Naive thymus-derived CD8-positive, alpha-beta T cell (primary cell): ENCODE measurements around the gene LSAMP. TPM values are rescaled to one million over a fixed set of nuclear protein-coding genes. Genes with fewer than 3 reads are reported as not detected.

Source experiments
- ATAC-seq, 2 donors: fragments of 150-1000 bp; cut with Tn5 transposase in 1 of 2; sonication (Bioruptor Pico), chemical (Tn5 transposase) in 1 of 2; 1 replicate in 1 of 2; 2 replicates in 1 of 2; pipeline ENCODE4 v1.10.0; 2021; ENCODE audit warnings: mild to moderate bottlenecking in 2 of 2, moderate library complexity in 2 of 2
- POLR2A ChIA-PET: fragments of 350-600 bp; sonication (Branson Sonifier 250); formaldehyde crosslinking; loops from one replicate; lab custom pipeline; 2021; ENCODE audit warnings: antibody characterized with exemption; lab: Charles Lee
- DNase-seq, 10 donors: peaks; one replicate each; pipeline versions ENCODE4 v3.0.0 to v3.0.0-alpha.2; 2020 to 2022
- H3K27ac Mint-ChIP-seq, 10 donors: one replicate each; pipeline ENCODE4 v1.8.0; 2020 to 2022; ENCODE audit warnings: mild to moderate bottlenecking in 10 of 10, mixed read lengths in 10 of 10, moderate library complexity in 4 of 10, inconsistent platforms in 1 of 10
- H3K27me3 Mint-ChIP-seq, 5 donors: one replicate each; pipeline ENCODE4 v1.8.0; 2021 to 2022; ENCODE audit warnings: mixed read lengths in 5 of 5
- H3K36me3 Mint-ChIP-seq, 3 donors: one replicate each; pipeline ENCODE4 v1.8.0; 2020 to 2022; ENCODE audit warnings: mixed read lengths in 3 of 3, mild to moderate bottlenecking in 2 of 3, inconsistent platforms in 1 of 3
- H3K4me1 Mint-ChIP-seq, 4 donors: one replicate each; pipeline ENCODE4 v1.8.0; 2021 to 2022; ENCODE audit warnings: mixed read lengths in 4 of 4
- H3K4me3 Mint-ChIP-seq, 10 donors: one replicate each; pipeline ENCODE4 v1.8.0; 2020 to 2022; ENCODE audit warnings: mild to moderate bottlenecking in 10 of 10, mixed read lengths in 10 of 10, moderate library complexity in 6 of 10, inconsistent platforms in 1 of 10
- H3K9me3 Mint-ChIP-seq, 9 donors: one replicate each; pipeline ENCODE4 v1.8.0; 2020 to 2022; ENCODE audit warnings: mixed read lengths in 9 of 9, mild to moderate bottlenecking in 3 of 9, inconsistent platforms in 1 of 9, moderate library complexity in 1 of 9
- polyA plus RNA-seq, 3 donors: library from polyadenylated mRNA; unstranded; fragments of 300-500 nt; fragmentation: Illumina TruSeq; gene quantifications; one replicate each; pipeline ENCODE4 v1.2.3, GENCODE V29; 2021
- total RNA-seq, 8 experiments: library from RNA in 2 of 8; stranded (reverse) in 2 of 8; gene quantifications; one replicate each; pipeline ENCODE4 v1.2.3 and lab custom pipeline; 2021 to 2026

Gene LSAMP
- total and polyA plus RNA-seq, 5 experiments from 2014 or later: not detected

DNA sequence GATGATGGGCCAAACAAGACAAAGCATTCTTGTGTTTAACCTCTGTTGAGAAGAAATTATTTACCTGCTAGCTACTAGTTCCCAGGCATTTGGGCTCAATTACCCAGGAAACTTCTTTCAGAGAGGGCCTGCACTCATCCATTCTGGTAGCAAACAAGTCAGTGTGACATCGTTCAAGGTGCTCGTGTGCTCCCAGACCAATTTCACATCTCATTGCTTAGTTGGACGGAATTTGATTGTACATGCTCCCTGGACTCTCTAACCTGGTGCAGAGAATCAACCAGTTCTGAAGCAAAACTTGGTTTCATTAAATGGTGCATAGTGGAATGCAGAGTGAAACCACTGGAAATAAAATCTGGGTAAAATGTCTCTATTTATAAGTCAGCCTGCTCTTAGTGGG, 392.7 kb downstream of the LSAMP start:
- H3K27me3 Mint-ChIP-seq: peaks cover 0 to 3% (median 0%) of the 10 kb centered on the region in 5 donors
- no peaks in the 10 kb centered on the region for H3K4me1 Mint-ChIP-seq
- ATAC-seq: no peak
- peaks cover 0 to 9% (median 0%) of the 10 kb centered on the region in 9 donors for H3K9me3 Mint-ChIP-seq
- POLR2A ChIA-PET: no interaction called here
- no peaks in the 10 kb centered on the region for H3K36me3 Mint-ChIP-seq
- DNase-seq: no peak
- H3K4me3 Mint-ChIP-seq: no peak overlapping the region
- H3K27ac Mint-ChIP-seq: no peak overlapping the region

DNA sequence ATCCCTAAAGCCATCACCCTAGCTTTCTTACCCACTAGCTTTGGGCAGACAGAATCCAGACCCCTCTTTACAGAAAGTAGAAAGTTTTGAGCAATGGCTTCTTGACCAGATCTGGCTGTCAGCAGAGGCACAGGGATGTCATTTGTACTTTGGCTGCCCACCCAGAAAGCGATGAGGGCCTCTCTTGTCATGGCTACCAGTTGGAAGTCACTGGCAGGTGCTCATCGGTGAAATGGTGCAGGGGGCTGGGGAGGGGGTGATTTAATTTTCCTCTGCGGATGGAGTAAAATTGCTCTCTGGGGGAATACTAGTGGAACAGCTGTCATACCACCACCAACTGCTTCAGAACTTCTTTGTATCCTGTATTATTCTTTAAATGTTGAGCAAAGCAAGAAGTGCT, 393.7 kb downstream of the LSAMP start:
- Mint-ChIP-seq H3K4me1 (no peaks in the 10 kb centered on the region), H3K36me3 (no peaks in the 10 kb centered on the region), H3K9me3 (peaks cover 0 to 9% (median 0%) of the 10 kb centered on the region in 9 donors), H3K27me3 (peaks cover 0 to 7% (median 0%) of the 10 kb centered on the region in 5 donors), H3K27ac (no peak overlapping the region), H3K4me3 (no peak overlapping the region)
- DNase-seq (no peak), ATAC-seq (no peak)
- POLR2A ChIA-PET: no interaction called here

DNA sequence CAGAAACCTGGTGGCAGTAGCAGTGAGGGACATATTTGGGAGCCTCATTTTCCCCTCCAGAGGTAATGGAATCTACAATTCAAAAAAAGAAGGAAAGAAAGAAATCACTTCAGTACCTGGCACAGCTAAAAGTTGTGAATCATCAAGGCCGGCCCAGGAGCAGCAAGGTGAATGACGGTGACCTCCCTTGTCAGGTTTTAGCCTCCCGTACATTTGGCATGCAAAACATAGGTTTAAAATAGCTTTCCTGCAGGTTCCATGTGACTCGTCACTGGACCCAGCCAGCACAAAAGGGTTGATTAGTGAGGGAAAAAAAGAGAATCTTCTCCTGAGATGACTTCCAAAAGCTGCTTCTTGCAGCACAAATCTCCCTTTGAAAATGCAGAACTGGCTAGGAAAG, 394.2 kb downstream of the LSAMP start:
- peaks cover 0 to 9% (median 0%) of the 10 kb centered on the region in 9 donors for H3K9me3 Mint-ChIP-seq
- no peak for DNase-seq
- no peaks in the 10 kb centered on the region for H3K36me3 Mint-ChIP-seq
- no peaks in the 10 kb centered on the region for H3K4me1 Mint-ChIP-seq
- no peak overlapping the region for H3K27ac Mint-ChIP-seq
- peaks cover 0 to 7% (median 0%) of the 10 kb centered on the region in 5 donors for H3K27me3 Mint-ChIP-seq
- POLR2A ChIA-PET: no interaction called here
- ATAC-seq: no peak
- no peak overlapping the region for H3K4me3 Mint-ChIP-seq

DNA sequence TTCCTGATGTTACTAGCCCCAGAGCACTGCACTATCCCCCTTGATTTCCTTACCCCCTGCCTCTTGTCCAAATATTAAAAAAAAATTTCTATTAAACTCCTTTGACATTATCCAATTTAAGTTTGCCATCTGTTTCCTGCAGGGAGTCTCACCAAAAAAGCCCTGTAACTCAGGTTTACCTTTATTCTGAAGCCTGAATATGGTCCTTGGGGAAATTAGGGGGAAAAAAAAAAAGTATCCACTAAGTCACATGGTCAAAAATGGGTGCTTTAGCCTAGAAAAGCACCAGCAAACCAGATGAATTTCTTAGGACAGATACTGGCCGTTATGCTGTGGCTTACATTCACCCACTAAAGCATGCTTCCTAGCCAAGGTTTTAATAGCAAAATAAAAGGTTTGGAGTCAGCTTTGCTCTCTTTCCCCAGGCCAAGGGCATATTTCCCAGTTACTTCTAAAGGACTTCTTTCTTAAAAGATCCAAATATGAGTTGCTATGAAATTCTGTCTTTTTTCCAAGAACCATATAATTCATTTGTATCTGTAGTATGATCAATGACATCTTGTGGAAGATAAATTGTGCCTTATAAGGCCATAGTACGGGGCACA, 394.9 kb downstream of the LSAMP start:
- Mint-ChIP-seq H3K36me3 (no peaks in the 10 kb centered on the region), H3K27ac (no peak overlapping the region), H3K4me1 (no peaks in the 10 kb centered on the region), H3K9me3 (peaks cover 0 to 9% (median 0%) of the 10 kb centered on the region in 9 donors), H3K27me3 (peaks cover 0 to 7% (median 0%) of the 10 kb centered on the region in 5 donors), H3K4me3 (no peak overlapping the region)
- ATAC-seq (no peak), DNase-seq (no peak)
- POLR2A ChIA-PET: no interaction called here

DNA sequence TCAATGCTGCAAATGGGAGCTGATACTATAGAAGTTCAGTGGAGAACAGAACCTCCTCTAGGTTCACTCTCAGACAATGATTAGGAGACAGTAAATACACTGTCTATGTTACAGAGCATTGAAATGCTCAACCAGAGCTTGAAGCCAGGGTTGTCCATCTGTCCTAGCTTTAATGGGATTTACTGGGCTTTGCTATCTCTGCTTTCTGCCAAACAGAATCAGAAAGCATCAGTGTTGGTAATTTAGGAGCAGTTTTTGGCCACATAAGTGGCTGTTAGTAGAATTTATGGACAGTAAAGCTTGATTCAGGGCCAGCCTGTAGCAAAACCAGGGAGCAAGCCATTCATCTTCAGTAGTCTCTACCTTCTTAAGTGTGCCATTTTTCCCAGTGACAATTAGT, 396.3 kb downstream of the LSAMP start:
- Mint-ChIP-seq H3K27ac (no peak overlapping the region), H3K36me3 (no peaks in the 10 kb centered on the region), H3K9me3 (peaks cover 0 to 9% (median 0%) of the 10 kb centered on the region in 9 donors), H3K4me1 (no peaks in the 10 kb centered on the region), H3K27me3 (peaks cover 0 to 7% (median 0%) of the 10 kb centered on the region in 5 donors), H3K4me3 (no peak overlapping the region)
- POLR2A ChIA-PET: no interaction called here
- ATAC-seq (no peak), DNase-seq (no peak)

DNA sequence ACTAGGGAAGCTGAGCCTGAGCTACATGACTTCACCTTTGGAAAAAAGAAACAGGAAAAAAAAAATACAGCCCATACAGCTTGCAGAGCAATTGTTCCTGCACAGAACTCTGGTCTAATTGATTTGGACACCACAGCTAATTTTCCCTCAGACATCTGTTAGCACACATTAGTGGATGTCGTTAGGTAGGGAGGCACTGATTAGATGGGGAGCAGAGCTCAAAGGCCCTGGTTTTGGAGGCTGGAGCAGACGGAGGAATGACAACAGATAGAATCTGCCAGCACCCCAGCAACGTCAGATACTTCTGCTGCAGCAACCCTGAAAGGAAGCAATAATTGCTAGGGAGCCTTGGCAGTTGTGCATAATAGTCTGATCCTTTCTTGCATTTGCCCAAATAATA, 398.9 kb downstream of the LSAMP start:
- POLR2A ChIA-PET: no interaction called here
- ATAC-seq (no peak), DNase-seq (no peak)
- H3K4me1 Mint-ChIP-seq: no peaks in the 10 kb centered on the region
- H3K27ac Mint-ChIP-seq: no peak overlapping the region
- no peak overlapping the region for H3K4me3 Mint-ChIP-seq
- peaks cover 0 to 3% (median 0%) of the 10 kb centered on the region in 9 donors for H3K9me3 Mint-ChIP-seq
- H3K27me3 Mint-ChIP-seq: peaks cover 0 to 3% (median 0%) of the 10 kb centered on the region in 5 donors
- H3K36me3 Mint-ChIP-seq: no peaks in the 10 kb centered on the region

DNA sequence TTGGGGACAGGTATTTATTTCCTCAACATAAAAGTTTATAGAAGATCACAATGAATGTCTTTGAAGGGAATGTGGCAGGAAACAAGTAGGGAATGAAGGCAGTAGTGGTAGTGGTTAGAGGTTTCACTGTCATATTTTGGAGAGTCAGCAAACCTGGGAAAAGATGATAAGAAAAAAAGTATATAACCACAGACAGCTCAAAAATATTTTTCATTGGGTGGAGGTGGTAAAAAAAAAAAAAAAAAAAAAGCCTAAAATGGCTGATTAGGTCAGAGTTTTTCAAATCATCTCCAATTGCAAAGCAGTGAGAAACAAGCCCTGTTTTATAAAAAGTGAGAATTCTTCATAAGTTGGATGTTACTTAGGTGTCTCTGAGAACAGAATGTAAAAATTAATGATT, 400.0 kb downstream of the LSAMP start:
- Mint-ChIP-seq H3K4me3 (no peak overlapping the region), H3K27ac (no peak overlapping the region), H3K4me1 (no peaks in the 10 kb centered on the region), H3K9me3 (peaks cover 0 to 4% (median 0%) of the 10 kb centered on the region in 9 donors), H3K27me3 (peaks cover 0 to 3% (median 0%) of the 10 kb centered on the region in 5 donors), H3K36me3 (no peaks in the 10 kb centered on the region)
- POLR2A ChIA-PET: no interaction called here
- DNase-seq (no peak), ATAC-seq (no peak)

DNA sequence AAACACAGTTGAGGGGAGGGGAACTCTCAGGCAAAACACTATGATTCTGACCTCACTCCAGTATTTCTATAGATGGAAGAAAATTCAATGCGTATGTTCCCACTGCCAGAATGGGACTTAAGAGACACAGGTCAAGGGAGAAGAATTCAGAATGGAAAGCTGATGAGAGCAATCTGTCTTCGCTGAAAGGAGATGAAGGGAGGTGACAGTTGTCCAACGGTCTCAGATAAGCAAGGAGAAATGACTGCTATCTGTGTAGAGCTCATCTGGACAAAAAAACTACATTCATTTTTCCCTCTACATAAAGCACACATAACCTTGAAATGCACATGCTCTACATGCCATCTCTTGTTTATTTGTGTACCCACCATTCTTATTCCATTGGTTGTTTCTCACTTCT, 405.1 kb downstream of the LSAMP start:
- POLR2A ChIA-PET: no interaction called here
- Mint-ChIP-seq H3K9me3 (peaks cover 0 to 4% (median 0%) of the 10 kb centered on the region in 9 donors), H3K4me3 (no peak overlapping the region), H3K27me3 (peaks cover 0 to under 1% (median 0%) of the 10 kb centered on the region in 5 donors), H3K4me1 (no peaks in the 10 kb centered on the region), H3K36me3 (no peaks in the 10 kb centered on the region), H3K27ac (no peak overlapping the region)
- ATAC-seq (no peak), DNase-seq (no peak)

DNA sequence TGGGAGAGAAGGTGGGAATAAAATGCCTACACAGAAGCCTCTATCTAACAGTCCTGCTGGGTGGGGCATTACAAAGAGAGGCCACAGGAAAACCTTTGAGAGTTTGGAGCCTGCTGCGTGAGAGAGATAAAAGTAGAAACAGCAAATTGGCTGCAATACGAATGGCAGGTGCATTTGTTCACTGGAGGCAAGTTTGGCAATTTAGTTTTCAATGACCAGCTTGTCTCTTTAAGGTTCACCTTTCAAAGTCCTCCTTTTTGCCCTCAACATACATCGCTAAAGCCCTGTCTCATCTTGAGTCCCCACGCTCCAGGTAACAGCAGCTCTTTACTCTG, 405.7 kb downstream of the LSAMP start:
- Mint-ChIP-seq H3K27ac (no peak overlapping the region), H3K4me3 (no peak overlapping the region), H3K9me3 (peaks cover 0 to 4% (median 0%) of the 10 kb centered on the region in 9 donors), H3K36me3 (no peaks in the 10 kb centered on the region), H3K27me3 (no peaks in the 10 kb centered on the region), H3K4me1 (no peaks in the 10 kb centered on the region)
- ATAC-seq (no peak), DNase-seq (no peak)
- POLR2A ChIA-PET: no interaction called here

DNA sequence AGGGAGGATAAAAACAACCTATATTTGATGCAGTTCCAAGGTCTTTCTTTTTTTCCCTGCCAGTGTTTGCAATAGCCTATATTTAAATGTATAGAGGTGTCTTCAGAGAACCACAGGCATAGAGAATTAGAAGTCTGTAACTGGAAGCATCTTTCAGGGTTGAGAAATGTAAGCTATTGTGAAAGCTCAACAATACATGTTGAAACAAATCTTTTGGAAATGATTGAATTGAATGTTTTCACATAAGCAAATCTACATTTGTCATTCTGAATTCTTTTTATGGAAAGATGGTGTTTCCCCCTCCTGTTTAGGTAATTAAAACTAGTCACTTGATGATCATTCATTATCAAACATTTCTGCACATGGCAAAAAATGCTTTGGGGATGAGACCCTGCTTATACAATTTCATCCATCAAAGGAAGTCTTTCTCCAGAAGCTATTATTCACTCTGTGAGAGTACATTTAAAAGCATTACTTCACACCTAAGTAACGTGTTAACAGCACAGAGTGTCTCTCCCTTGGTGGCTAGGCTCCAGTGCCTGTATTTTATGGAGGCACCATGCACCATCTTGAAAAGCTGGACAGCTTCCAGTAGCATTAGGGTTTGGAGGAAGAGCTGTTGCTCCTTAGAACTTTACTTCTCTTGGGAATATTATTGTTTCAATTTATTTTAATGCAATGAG, 406.2 kb downstream of the LSAMP start:
- Mint-ChIP-seq H3K4me3 (no peak overlapping the region), H3K4me1 (no peaks in the 10 kb centered on the region), H3K36me3 (no peaks in the 10 kb centered on the region), H3K27me3 (no peaks in the 10 kb centered on the region), H3K27ac (no peak overlapping the region), H3K9me3 (peaks cover 0 to 4% (median 0%) of the 10 kb centered on the region in 9 donors)
- no peak for ATAC-seq
- DNase-seq: no peak
- POLR2A ChIA-PET: no interaction called here

DNA sequence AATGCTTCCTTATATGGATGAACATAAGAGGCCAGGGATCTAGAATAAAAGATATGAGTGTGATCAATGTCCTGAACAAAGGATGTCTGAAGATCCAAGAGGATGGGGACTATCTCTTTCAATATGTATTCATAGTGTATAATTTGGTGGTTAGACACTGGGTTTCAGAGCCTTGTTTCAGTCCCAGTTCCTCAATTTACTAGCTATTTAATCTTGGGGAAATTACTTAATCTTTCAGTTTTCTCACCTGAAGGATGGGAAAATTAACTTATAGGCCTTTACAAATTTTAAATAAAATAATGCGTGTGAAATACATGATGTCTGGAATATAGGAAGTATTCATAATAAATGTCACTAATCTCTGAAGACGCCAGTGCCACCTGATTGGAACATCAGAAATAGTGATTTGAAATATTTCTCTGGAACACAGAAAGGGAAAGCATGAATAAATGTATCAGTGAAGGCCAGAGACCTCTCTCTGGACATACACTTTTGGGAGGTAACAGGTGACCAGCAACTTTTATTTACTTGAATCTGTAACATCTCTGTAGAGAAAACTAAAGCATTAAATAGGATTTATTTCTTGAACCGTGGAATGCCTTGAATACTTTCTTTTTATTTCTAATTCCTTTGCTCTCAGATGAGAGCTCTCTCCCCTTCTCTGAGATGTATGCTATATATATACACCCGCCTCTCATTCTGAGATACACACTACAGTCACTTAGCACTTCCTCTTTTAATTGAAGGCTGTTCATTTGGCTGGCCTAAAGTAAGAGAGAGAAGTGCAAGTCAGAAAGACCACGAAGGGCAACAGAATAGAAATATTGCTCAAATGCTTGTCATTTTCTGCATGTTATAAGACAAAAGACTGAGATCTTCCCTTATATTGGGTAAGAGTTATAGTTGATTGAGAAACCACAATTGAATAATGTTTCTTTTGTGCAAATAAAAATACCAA, 407.1 kb downstream of the LSAMP start:
- no peaks in the 10 kb centered on the region for H3K27me3 Mint-ChIP-seq
- H3K27ac Mint-ChIP-seq: no peak overlapping the region
- H3K36me3 Mint-ChIP-seq: no peaks in the 10 kb centered on the region
- no peak overlapping the region for H3K4me3 Mint-ChIP-seq
- POLR2A ChIA-PET: no interaction called here
- DNase-seq (no peak), ATAC-seq (no peak)
- H3K9me3 Mint-ChIP-seq: peaks cover 0 to 4% (median 0%) of the 10 kb centered on the region in 9 donors
- no peaks in the 10 kb centered on the region for H3K4me1 Mint-ChIP-seq

DNA sequence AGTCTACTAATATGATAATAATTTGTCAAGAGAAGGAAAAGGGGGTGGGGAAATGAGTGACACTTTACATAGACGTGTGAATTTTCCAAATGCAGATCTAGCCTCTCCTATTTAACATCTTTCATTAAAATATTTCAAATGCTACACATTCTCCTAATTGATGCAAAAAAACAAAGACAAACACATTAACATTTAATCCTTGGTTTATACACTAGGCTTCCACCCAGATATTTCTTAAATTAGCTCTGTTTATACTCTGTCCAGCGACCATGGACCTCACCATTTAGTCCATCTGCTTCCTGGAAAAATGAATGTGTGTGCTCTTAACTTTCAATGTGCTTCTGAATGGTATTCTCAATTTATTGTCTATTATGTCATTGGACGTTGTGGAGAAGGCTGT, 409.9 kb downstream of the LSAMP start:
- H3K27ac Mint-ChIP-seq: no peak overlapping the region
- ATAC-seq (no peak), DNase-seq (no peak)
- H3K9me3 Mint-ChIP-seq: peaks cover 0 to 2% (median 0%) of the 10 kb centered on the region in 9 donors
- H3K4me3 Mint-ChIP-seq: no peak overlapping the region
- no peaks in the 10 kb centered on the region for H3K4me1 Mint-ChIP-seq
- no peaks in the 10 kb centered on the region for H3K27me3 Mint-ChIP-seq
- POLR2A ChIA-PET: no interaction called here
- H3K36me3 Mint-ChIP-seq: no peaks in the 10 kb centered on the region

DNA sequence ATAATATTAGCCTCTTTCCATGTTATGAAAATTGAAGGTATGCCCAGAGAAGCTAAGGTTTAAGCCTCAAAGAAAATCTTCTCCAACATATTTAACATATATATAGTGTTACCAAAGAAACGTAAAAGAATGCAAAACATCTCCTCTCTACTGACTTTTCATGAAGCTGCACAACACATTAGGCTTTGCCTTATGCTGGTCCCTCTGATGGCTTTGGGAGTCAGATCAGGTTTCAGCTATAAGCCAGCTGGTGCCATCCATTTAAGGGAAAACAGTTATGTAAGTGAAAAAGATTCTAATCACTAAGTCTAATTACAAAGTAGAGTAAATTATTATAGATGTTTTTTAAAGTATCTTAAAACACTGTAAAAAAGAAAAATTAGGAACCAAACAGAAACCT, 410.5 kb downstream of the LSAMP start:
- ATAC-seq: no peak

More for the DNA sequence above, 410.5 kb downstream of the LSAMP start:
- peaks cover 0 to 2% (median 0%) of the 10 kb centered on the region in 9 donors for H3K9me3 Mint-ChIP-seq
- H3K27me3 Mint-ChIP-seq: no peaks in the 10 kb centered on the region
- no peak overlapping the region for H3K4me3 Mint-ChIP-seq
- H3K36me3 Mint-ChIP-seq: no peaks in the 10 kb centered on the region
- no peak overlapping the region for H3K27ac Mint-ChIP-seq
- no peaks in the 10 kb centered on the region for H3K4me1 Mint-ChIP-seq
- DNase-seq: no peak
- POLR2A ChIA-PET: no interaction called here
